Aorta (tissue), 5 donors: ENCODE data around the gene DPCD. TPM values are rescaled to one million over a fixed set of nuclear protein-coding genes. Genes with fewer than 3 reads are reported as not detected.

Experiments used
- ATAC-seq: fragments of 200-7000 bp; cut with Tn5 transposase; one replicate; pipeline ENCODE4 v1.9.1; 2022; ENCODE audit warnings: moderate library complexity; ENCODE audit not compliant: low FRiP score
- DNase-seq, 2 donors: peaks; one replicate each; pipeline ENCODE4 v3.0.0-alpha.2; 2020
- H3K27ac ChIP-seq, 2 donors: one replicate each; pipeline ENCODE4 v1.5.1; 2013; ENCODE audit warnings: low read length in 2 of 2, mild to moderate bottlenecking in 2 of 2, moderate library complexity in 2 of 2, control low read depth in 1 of 2, inconsistent platforms in 1 of 2, low read depth in 1 of 2
- H3K27me3 ChIP-seq, 2 donors: one replicate each; pipeline ENCODE4 v1.6.1; 2013; ENCODE audit warnings: control low read depth in 1 of 2, low read length in 1 of 2, mild to moderate bottlenecking in 1 of 2, moderate library complexity in 1 of 2; ENCODE audit not compliant: insufficient read depth in 2 of 2, control insufficient read depth in 1 of 2
- H3K36me3 ChIP-seq, 2 donors: one replicate each; pipeline ENCODE4 v1.6.1; 2013; ENCODE audit warnings: control low read depth in 1 of 2, low read length in 1 of 2, mild to moderate bottlenecking in 1 of 2; ENCODE audit not compliant: insufficient read depth in 2 of 2, control insufficient read depth in 1 of 2
- H3K4me1 ChIP-seq, 2 donors: one replicate each; pipeline ENCODE4 v1.6.1; 2013; ENCODE audit warnings: low read length in 2 of 2, control low read depth in 1 of 2, mild to moderate bottlenecking in 1 of 2, moderate library complexity in 1 of 2; ENCODE audit not compliant: insufficient read depth in 2 of 2, control insufficient read depth in 1 of 2
- H3K4me3 ChIP-seq, 2 donors: one replicate each; pipeline ENCODE4 v1.5.1; 2013; ENCODE audit warnings: low read length in 2 of 2, control low read depth in 1 of 2, mild to moderate bottlenecking in 1 of 2
- H3K9me3 ChIP-seq: one replicate; pipeline ENCODE4 v1.6.1; 2013; ENCODE audit warnings: mild to moderate bottlenecking, low read length; ENCODE audit not compliant: control insufficient read depth
- WGBS, 2 donors: extraction: QIAGEN DNeasy Blood & Tissue Kit; methylation state at CpG; one replicate each; pipeline ENCODE4 v1.1.7; 2013; 5-methylcytosine and 5-hydroxymethylcytosine counted together
- intact Hi-C, 2 donors: fragments of 100-400 bp; cut with DNase I; formaldehyde crosslinking; loops; one replicate each; pipeline versions ENCODE4 v1.14.2 to v1.15.0; 2022
- polyA plus RNA-seq, 2 donors: library from polyadenylated mRNA; stranded (reverse); fragments of 200-250 nt; gene quantifications; one replicate each; pipeline ENCODE4 v1.2.3, GENCODE V29; 2013
- total RNA-seq, 2 donors: library from RNA; stranded (reverse); fragmentation: NEBNext Ultra II Directional; extraction: Animal tissue kit (Norgen Biotek cat#: 25700); gene quantifications; one replicate each; pipeline ENCODE4 v1.2.1, GENCODE V29; 2021
- donor health status: healthy with polysubstance abuse.
- donor health status: Bipolar disorder and iron deficiency.
- donor health status: DM: no; HTN: no; CAD: no.
- donor health status: DM: no; HTN: no; CAD: no.
- donor health status: DM: yes; HTN: yes; CAD: no.

The DPCD gene
- total and polyA plus RNA-seq, 4 donors: 5.5 to 27.6 (median 10.8) TPM

GRCh38 chr10:101613646-101614045 is 25.5 kb downstream of the DPCD start:
- Histone ChIP-seq H3K9me3 (no peaks in the 10 kb centered on the region), H3K36me3 (peaks cover 2 to 8% of the 10 kb centered on the region in 2 donors), H3K27me3 (no peaks in the 10 kb centered on the region), H3K27ac (no peak overlapping the region), H3K4me1 (no peaks in the 10 kb centered on the region), H3K4me3 (no peak overlapping the region)
- 92 to 95% methylated on average over 3 of the region's 3 CpGs for WGBS, 2 donors
- DNase-seq (no peak), ATAC-seq (no peak)
- intact Hi-C loops: no loop called here

GRCh38 chr10:101614663-101615524 is 26.8 kb downstream of the DPCD start:
- DNase-seq (no peak), ATAC-seq (no peak)
- H3K27ac ChIP-seq: no peak overlapping the region
- intact Hi-C loops: no loop called here
- no peaks in the 10 kb centered on the region for H3K27me3 ChIP-seq
- H3K36me3 ChIP-seq: peaks cover 0 to 5% of the 10 kb centered on the region in 2 donors
- no peaks in the 10 kb centered on the region for H3K4me1 ChIP-seq
- 61 to 69% methylated on average over 13 of the region's 13 CpGs for WGBS, 2 donors
- no peaks in the 10 kb centered on the region for H3K9me3 ChIP-seq
- H3K4me3 ChIP-seq: no peak overlapping the region

- intact Hi-C loops: no loop called here
These were observed 27.5 kb downstream of the DPCD start for GRCh38 chr10:101615525-101616116.

GRCh38 chr10:101616415-101617101 is 28.4 kb downstream of the DPCD start:
- WGBS, 2 donors: 74 to 80% methylated on average over 9 of the region's 9 CpGs
- Histone ChIP-seq H3K27ac (no peak overlapping the region), H3K4me1 (no peaks in the 10 kb centered on the region), H3K4me3 (no peak overlapping the region), H3K36me3 (no peaks in the 10 kb centered on the region), H3K9me3 (no peaks in the 10 kb centered on the region), H3K27me3 (no peaks in the 10 kb centered on the region)
- no peak for ATAC-seq
- intact Hi-C loops: no loop called here
- no peak for DNase-seq

More at GRCh38 chr10:101615525-101616116, 27.5 kb downstream of the DPCD start:
- H3K9me3 ChIP-seq: no peaks in the 10 kb centered on the region
- ATAC-seq: no peak
- WGBS, 2 donors: 89 to 90% methylated on average over 5 of the region's 5 CpGs
- H3K4me1 ChIP-seq: no peaks in the 10 kb centered on the region
- H3K27ac ChIP-seq: no peak overlapping the region
- peaks cover 0 to 5% of the 10 kb centered on the region in 2 donors for H3K36me3 ChIP-seq
- DNase-seq: no peak
- no peak overlapping the region for H3K4me3 ChIP-seq
- no peaks in the 10 kb centered on the region for H3K27me3 ChIP-seq

- Histone ChIP-seq H3K27ac (no peak overlapping the region), H3K4me3 (no peak overlapping the region), H3K4me1 (no peaks in the 10 kb centered on the region), H3K36me3 (no peaks in the 10 kb centered on the region), H3K9me3 (no peaks in the 10 kb centered on the region), H3K27me3 (no peaks in the 10 kb centered on the region)
- intact Hi-C loops: no loop called here
- 87 to 93% methylated on average over 8 of the region's 8 CpGs for WGBS, 2 donors
- no peak for ATAC-seq
- no peak for DNase-seq
These were observed 29.1 kb downstream of the DPCD start for GRCh38 chr10:101617102-101617823.

GRCh38 chr10:101617824-101618568 is 29.9 kb downstream of the DPCD start:
- Histone ChIP-seq H3K4me3 (no peak overlapping the region), H3K27me3 (no peaks in the 10 kb centered on the region), H3K9me3 (no peaks in the 10 kb centered on the region), H3K4me1 (no peaks in the 10 kb centered on the region), H3K27ac (no peak overlapping the region), H3K36me3 (no peaks in the 10 kb centered on the region)
- WGBS, 2 donors: 90 to 92% methylated on average over 4 of the region's 4 CpGs
- intact Hi-C loops: no loop called here
- DNase-seq (no peak), ATAC-seq (no peak)

- Histone ChIP-seq H3K4me1 (no peaks in the 10 kb centered on the region), H3K4me3 (no peak overlapping the region), H3K9me3 (no peaks in the 10 kb centered on the region), H3K27me3 (no peaks in the 10 kb centered on the region), H3K27ac (no peak overlapping the region), H3K36me3 (no peaks in the 10 kb centered on the region)
- WGBS, 2 donors: 90 to 93% methylated on average over 2 of the region's 2 CpGs
- intact Hi-C loops: no loop called here
- ATAC-seq (no peak), DNase-seq (no peak)
These were observed 30.8 kb downstream of the DPCD start for GRCh38 chr10:101618871-101619270.

GRCh38 chr10:101619983-101620382 is 31.9 kb downstream of the DPCD start:
- 98% methylated on average over 6 of the region's 6 CpGs for WGBS, 2 donors
- Histone ChIP-seq H3K27ac (no peak overlapping the region), H3K4me1 (no peaks in the 10 kb centered on the region), H3K27me3 (no peaks in the 10 kb centered on the region), H3K9me3 (no peaks in the 10 kb centered on the region), H3K36me3 (peaks cover 0 to 2% of the 10 kb centered on the region in 2 donors), H3K4me3 (no peak overlapping the region)
- intact Hi-C loops: no loop called here
- ATAC-seq (no peak), DNase-seq (no peak)
